ENCODE measurements around the gene BST1. TPM values are rescaled to one million over a fixed set of nuclear protein-coding genes. Genes with fewer than 3 reads are reported as not detected.
"Not testable (repeated sequence)": the region's sequence is repeated elsewhere in the genome, so short reads cannot be mapped to it uniquely, and the experiment has no call there.

BST1 gene
- total RNA-seq, 1 donor from 2014 or later: 4.7 TPM

- no peak for DNase-seq
These were observed 8.9 kb downstream of the BST1 start for GRCh38 chr4:15711762-15712161.

DNA sequence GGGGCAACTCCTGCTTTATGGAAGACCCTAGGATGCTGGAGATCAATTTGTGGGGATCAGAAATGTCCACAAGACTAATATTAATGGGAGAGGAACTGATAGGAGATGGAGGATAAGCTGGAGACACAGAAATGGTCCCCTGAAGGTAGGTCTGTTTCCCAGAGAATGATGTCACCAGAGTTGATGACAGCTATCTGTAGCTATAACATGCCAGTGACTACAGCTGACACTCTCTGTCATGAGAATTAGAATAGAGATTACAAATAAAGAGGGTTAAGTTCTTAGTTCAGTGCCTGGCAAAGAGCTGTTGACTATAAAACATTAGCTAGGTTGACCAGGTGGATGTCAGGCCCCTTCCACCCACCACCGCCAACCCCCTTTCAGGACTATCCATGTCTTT is 9.3 kb downstream of the BST1 start:
- no peak for DNase-seq

DNA sequence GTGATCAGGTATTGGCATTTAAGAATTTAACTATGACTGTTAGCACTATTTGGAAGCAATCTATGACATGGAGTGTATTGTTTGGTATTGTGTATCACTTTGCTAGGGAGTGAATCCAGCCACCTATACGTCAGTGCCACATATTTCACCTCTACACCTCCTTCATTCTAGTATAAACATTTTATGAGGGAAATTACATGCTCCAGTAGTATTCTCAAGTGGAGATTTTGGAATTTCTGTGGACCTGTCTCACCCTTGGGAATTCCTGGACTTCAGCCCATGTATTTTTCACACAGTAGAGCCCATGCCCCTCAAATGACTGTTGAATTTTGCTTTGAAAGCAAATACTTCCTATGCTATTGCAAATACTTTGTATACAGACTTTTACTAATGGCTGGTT is 11.3 kb downstream of the BST1 start:
- DNase-seq: no peak

DNA sequence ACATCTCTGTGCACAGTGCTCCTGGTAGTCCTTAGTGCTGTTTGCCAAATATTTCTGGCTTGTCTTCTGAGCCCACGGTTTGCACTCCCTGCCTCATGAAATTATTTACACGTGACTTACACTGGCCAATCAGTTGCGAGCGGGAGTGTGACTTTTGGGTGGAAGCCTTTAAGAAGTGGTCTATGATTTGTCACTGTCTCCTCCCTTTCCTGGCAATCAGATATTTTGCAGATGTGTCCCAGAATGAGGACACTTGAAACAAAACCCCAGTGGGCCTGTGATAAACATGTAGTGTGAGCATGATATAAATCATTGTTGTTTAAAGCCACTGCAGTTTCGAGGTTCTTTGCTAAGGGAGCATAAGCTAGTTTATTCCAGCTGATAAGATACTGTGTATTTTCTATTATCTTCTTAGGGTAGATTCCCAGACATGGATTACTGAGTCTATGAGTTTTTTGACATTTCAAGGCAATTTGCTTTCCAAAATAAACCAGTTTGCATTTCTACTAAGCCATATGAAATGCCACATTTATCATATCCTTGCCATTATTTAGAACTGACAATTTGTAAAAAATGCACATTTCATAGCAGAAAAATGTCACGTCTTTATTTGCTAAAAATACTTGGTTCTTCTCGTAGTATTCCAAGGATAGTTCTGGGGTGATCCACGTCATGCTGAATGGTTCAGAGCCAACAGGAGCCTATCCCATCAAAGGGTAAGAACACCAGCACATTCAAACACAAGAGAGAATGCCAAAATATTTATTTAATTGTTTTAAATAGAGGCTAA is 12.0 kb downstream of the BST1 start:
- DNase-seq: no peak

DNA sequence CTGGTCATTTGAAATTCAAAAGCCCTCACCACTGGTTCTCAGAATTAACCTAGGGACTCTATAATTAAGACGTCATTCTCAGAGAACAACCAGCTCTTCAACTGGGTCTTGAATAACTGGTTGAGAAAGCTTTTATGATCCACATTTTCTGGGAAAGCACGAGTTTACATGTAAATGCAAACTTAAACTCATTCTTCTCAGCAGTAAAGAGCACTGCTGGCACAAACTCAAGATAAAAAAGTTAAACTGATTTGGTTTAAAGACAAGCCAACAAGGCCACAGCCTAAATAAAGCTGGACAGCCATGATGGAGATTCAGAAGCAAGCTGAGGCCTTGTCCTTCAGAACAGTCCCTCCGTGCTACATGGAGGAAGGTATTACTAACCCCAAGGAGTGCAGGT is 13.2 kb downstream of the BST1 start:
- DNase-seq: no peak

DNA sequence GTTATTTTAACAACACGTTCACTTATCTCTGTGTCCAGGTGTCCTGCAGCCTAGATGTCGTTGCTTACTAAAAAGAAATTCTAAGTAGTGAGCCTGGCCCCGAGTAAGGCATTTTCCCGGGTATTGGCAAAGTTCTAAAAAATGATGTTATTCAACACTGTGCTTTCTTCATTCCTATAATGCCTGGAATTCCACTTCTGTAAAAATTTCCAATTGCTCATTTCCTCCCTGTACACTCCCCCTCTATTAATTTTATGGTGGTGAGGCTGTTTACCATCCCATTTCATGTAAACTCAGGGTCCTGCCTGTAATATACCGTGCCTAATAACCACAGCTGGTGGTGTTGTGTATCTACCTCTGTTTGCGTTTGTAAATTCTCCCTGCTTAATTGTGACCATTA is 14.2 kb downstream of the BST1 start:
- no peak for DNase-seq

DNA sequence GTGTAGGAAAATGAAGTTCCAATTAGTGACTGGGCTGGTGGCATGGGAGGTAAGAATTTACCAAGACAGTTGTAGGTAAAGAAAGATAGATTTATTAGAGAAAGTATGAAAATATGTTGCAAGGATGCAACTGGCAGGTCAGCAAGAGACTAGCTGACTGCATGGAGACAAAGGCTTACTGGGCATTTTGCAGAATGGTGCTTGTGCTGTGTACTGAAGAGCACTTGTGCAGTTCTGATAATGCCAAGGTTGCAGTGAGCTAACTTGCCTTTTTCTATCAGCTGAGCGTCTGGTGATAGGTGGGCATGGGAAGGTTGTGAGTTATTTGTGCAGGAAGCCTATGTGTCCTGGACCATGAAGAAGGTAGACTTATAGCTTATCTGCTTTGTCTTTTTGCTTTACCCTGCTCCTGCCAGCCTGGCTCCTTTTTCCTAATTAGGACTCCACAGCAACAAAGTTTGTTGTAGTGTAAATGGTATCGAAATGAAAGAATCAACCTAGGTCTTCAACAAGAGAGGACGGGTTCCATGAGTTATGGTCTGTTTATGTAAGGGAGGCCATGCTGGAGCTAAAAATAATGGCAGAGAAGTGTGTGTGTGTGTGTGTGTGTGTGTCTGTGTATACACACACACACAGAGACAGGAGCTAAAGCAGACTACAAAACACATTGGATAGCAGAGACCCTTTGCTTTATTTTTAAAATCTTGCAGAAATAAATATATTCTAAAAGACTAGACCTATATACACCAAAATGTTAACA is 15.0 kb downstream of the BST1 start:
- DNase-seq: no peak

GRCh38 chr4:15718465-15718864 is 15.6 kb downstream of the BST1 start:
- no peak for DNase-seq

GRCh38 chr4:15718959-15719358 is 16.1 kb downstream of the BST1 start:
- no peak for DNase-seq

- no peak for DNase-seq
These were observed 16.6 kb downstream of the BST1 start for GRCh38 chr4:15719506-15719905.

GRCh38 chr4:15720851-15721250 is 18.0 kb downstream of the BST1 start:
- no peak for DNase-seq

- no peak for DNase-seq
These were observed 22.7 kb downstream of the BST1 start for GRCh38 chr4:15725608-15726007.

DNA sequence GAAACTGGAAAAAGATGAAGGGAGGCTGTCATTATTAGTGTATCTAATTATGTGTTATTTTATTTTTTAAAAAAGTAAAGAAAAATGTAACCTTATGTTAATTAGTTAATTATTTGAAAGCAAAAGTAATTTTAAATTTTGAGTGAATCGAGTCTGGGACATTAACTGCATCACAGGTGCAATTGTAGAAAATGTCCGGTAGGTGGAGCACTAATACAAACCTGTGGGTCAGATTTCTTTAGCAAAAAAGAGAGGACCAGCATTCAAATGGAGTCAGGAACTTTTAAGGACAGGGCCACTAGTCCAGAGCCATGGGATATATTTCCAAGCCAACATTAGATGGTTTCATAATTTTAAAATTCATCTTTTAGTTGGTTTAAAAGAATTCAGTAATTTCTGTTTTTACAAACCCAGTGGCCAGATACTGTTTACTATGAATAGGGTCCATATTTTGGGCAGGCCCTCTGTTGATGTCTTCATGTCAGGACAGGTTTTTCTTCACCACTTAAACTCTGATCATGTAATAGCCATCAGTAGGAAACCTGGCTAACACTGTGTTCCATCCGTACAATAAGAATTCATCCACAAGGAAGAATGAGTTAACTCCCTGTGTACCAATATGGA is 27.2 kb downstream of the BST1 start:
- peak; percentile 64 for DNase-seq

DNA sequence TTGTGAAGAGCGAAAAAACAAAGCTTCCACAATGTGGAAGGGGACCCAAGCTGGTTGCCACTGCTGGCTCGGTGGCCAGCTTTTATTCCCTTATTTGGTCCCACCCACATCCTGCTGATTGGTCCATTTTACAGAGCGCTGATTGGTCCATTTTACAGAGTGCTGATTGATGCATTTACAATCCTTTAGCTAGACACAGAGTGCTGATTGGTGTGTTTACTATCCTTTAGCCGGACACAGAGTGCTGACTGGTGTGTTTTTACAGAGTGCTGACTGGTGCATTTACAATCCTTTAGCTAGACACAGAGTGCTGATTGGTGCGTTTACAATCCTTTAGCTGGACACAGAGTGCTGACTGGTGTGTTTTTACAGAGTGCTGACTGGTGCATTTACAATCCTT is 30.2 kb downstream of the BST1 start:
- DNase-seq: not testable (repeated sequence)

DNA sequence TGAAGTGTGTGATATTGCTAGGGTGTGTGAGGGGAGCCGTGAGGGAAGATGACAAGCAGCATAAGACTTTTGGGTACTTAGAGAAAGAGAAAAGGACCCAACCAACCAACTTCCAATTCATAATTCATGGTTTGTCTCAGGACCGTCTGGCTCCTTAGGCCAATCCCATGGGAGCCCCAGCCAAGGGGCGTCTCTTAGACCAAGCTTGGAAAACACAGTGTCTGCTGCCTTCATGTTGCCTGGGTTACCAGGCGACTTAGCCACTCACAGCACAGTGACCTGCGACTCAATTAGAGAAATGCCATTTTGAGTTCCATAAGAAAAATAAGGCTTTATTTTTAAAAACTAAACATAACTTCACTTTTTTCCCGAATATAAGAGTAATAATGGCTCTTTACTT is 32.7 kb downstream of the BST1 start:
- no peak for DNase-seq

- no peak for DNase-seq
These were observed 33.7 kb downstream of the BST1 start for GRCh38 chr4:15736514-15737050.

DNA sequence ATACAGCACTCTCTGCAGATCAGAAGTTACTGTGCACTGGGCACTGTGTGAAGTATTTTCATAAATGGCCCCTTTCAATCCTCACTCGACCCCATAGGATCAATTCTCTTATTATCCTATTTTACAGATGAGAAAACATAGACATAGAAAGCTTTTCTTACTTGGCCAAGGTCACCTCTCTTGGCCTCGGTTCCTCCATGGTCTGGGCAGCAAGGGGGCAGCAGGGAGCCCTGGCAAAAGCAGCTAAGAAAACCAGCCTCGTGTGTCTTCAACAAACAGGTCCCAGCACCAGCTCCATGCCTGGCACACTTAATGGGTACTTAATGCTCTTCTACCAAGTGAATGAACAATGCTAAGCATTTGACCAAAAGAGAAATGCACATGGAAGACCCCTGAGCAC is 34.4 kb downstream of the BST1 start:
- no peak for DNase-seq

DNA sequence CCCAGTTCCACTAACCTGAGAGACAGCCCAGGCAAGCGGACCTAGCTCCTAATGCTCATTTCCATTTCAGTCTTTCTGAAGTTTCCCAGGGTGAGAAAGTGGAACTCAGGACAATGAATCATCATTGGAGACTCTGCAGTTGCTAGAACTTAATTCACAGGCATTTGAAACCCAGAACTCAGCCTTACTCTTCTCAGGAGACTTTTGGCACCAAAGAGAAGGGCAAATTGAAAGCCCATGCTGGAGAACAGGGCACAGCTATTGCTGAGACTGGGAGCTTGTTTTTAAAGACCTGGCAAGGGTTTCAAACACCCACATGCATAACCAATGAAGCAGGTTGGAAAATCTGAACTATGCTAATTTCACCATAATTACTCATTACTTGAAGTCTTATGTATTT is 36.0 kb downstream of the BST1 start:
- DNase-seq: no peak

- no peak for DNase-seq
These were observed 38.0 kb downstream of the BST1 start for GRCh38 chr4:15740764-15741404.

DNA sequence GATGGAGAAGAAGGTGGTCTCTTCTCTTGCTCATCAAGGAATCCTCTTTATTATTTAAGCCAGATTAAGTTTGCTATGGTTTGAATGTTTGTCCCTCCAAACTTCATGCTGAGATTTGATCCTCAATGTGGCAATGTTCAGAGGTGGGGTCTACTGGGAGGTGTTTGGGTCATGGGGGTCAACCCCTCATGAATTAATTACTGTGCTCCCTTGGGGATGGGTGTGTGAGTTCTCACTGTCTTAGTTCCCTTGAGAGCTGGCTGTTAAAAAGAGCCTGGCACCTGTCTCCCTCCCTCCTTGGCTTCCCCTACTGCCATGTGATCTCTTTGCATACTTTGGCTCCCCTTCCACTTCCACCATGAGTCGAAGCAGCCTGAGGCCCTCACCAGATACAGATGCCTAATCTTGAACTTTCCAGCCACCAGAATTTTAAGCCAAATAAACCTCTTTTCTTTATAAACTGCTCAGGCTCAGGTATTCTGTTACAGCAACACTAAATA is 39.3 kb downstream of the BST1 start:
- DNase-seq: no peak

- no peak for DNase-seq
These were observed 39.8 kb downstream of the BST1 start for GRCh38 chr4:15742637-15743036.

DNA sequence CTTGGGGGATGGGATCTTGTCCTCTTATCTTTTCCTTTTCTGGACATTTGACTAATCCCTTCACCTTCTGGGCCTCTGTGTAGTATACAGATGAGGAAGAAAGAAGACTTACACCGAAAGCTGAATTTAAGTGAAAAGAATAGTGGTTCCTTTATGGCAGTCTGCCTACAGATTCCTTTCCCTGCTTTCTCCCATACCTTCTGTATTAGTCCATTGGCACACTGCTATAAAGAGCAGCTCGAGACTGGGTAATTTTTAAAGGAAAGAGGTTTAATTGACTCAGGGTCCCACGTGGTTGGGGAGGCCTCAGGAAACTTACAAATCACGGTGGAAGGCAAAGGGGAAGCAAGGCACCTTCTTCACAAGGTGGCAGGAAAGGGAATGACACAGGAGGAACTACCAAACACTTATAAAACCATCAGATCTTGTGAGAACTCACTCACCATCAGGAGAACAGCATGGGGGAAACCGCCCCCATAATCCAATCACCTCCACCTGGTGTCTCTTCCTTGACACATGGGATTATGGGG is 41.2 kb downstream of the BST1 start:
- DNase-seq: no peak
